ENCODE results near the gene NFIA.

The NFIA gene

DNA sequence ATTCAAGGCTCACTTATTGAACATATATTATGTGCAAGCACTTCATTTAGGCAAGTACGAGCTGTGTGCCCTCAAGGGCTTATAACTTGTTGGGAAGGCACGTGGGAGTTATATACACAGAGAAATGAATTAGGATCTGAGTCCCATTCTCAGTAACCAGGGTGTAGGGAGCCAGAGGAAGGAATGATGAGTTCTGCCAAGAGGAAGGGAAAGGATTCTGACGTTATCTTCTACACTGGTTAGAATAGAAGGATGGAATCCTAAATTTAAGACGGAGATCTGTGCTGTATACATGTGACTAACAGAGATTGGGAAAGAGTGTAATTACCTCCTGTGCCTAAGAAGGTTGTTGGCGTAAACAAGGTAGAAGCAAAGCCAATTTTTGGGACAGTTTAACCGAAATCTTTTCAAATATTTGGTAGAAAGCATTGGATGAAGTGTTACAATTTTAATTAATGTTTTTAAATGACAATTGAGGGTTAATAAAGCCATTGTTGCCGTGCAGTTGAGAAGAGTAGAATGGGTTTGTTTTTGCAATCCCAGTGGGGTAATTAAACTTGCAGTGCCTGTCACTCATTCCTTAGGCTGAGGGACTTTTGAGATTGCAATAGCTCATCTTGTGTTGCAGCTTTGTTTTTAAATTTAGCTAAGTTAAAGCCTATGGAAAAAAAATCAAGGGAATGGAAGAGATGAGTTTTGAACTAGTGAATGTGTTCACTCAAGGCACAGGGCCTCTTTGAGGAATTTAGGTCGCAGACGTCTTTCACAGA, 177.2 kb downstream of the NFIA start:
- TF ChIP-seq, protein P1, sequence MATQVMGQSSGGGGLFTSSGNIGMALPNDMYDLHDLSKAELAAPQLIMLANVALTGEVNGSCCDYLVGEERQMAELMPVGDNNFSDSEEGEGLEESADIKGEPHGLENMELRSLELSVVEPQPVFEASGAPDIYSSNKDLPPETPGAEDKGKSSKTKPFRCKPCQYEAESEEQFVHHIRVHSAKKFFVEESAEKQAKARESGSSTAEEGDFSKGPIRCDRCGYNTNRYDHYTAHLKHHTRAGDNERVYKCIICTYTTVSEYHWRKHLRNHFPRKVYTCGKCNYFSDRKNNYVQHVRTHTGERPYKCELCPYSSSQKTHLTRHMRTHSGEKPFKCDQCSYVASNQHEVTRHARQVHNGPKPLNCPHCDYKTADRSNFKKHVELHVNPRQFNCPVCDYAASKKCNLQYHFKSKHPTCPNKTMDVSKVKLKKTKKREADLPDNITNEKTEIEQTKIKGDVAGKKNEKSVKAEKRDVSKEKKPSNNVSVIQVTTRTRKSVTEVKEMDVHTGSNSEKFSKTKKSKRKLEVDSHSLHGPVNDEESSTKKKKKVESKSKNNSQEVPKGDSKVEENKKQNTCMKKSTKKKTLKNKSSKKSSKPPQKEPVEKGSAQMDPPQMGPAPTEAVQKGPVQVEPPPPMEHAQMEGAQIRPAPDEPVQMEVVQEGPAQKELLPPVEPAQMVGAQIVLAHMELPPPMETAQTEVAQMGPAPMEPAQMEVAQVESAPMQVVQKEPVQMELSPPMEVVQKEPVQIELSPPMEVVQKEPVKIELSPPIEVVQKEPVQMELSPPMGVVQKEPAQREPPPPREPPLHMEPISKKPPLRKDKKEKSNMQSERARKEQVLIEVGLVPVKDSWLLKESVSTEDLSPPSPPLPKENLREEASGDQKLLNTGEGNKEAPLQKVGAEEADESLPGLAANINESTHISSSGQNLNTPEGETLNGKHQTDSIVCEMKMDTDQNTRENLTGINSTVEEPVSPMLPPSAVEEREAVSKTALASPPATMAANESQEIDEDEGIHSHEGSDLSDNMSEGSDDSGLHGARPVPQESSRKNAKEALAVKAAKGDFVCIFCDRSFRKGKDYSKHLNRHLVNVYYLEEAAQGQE (IDR thresholded peaks at IDR 0.05; ENCODE audit: low read depth), result no peak
- TF ChIP-seq TAF1 (IDR thresholded peaks at IDR 0.05; ENCODE audit: low read depth) (no peak), RAD21 (IDR thresholded peaks at IDR 0.05; ENCODE audit: low read depth) (no peak), ZBTB7A (IDR thresholded peaks at IDR 0.05; ENCODE audit: low read depth) (no peak), CREB1 (IDR thresholded peaks at IDR 0.05; ENCODE audit: low read depth) (no peak), NFIC (IDR thresholded peaks at IDR 0.05) (no peak), TCF12 (IDR thresholded peaks at IDR 0.05; ENCODE audit: low read depth) (no peak), EP300 (IDR thresholded peaks at IDR 0.05; ENCODE audit: borderline replicate concordance) (no peak), CEBPB (IDR thresholded peaks at IDR 0.05) (no peak)
- TF ChIP-seq, protein P2, sequence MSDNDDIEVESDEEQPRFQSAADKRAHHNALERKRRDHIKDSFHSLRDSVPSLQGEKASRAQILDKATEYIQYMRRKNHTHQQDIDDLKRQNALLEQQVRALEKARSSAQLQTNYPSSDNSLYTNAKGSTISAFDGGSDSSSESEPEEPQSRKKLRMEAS (IDR thresholded peaks at IDR 0.05), result no peak

DNA sequence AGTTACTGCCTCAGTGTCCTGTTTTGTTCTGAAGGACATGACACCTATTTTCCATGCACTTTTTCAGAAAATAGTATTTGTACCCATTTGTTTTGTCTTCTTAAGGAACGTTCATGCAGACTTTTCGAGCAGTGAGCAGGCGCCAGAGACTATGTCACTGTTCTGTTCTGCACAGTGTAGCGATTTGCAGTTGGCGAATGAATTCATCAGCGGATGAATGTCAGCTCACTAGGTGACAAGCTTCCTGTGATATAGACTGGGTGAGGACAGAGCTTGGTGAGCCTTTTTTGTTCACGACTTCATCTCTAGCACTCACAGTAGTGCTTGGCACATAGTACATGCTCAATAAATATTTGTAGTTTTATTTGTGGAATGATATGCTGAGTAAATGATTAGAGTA, 177.8 kb downstream of the NFIA start:
- TF ChIP-seq TAF1 (IDR thresholded peaks at IDR 0.05; ENCODE audit: low read depth) (no peak), ZBTB7A (IDR thresholded peaks at IDR 0.05; ENCODE audit: low read depth) (no peak), RAD21 (IDR thresholded peaks at IDR 0.05; ENCODE audit: low read depth) (no peak), CEBPB (IDR thresholded peaks at IDR 0.05) (no peak), TCF12 (IDR thresholded peaks at IDR 0.05; ENCODE audit: low read depth) (no peak), FOXM1 (IDR thresholded peaks at IDR 0.05; ENCODE audit: borderline replicate concordance, low read depth) (no peak), NFIC (IDR thresholded peaks at IDR 0.05) (no peak), YY1 (IDR thresholded peaks at IDR 0.05; ENCODE audit: low read depth) (no peak), CREB1 (IDR thresholded peaks at IDR 0.05; ENCODE audit: low read depth) (no peak), EP300 (IDR thresholded peaks at IDR 0.05; ENCODE audit: borderline replicate concordance) (no peak), TEAD4 (IDR thresholded peaks at IDR 0.05) (no peak)
- TF ChIP-seq, protein P2 (IDR thresholded peaks at IDR 0.05), result no peak
- TF ChIP-seq, protein P1 (IDR thresholded peaks at IDR 0.05; ENCODE audit: low read depth), result no peak
- TF ChIP-seq, protein P3, sequence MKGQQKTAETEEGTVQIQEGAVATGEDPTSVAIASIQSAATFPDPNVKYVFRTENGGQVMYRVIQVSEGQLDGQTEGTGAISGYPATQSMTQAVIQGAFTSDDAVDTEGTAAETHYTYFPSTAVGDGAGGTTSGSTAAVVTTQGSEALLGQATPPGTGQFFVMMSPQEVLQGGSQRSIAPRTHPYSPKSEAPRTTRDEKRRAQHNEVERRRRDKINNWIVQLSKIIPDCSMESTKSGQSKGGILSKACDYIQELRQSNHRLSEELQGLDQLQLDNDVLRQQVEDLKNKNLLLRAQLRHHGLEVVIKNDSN (IDR thresholded peaks at IDR 0.05), result no peak

DNA sequence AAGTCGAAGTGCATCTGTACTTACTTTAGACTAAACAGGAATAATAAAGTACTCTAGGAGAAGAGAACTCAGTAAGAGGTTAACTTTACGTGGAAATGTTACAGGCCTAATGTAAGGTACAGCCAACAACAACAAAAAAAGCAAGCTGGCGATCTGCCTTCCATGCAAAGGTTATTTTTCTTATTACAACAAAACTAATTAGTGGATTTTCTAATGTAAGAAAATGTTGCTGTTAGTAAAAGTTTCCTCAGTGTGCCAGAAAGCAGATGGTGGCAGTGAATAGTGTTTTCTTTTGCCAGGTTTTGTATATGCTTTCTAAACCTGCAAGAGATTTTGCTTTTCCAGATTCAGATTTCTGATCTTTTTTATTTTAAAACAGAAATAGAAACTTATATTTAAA, 179.2 kb downstream of the NFIA start:
- TF ChIP-seq NFIC (IDR thresholded peaks at IDR 0.05) (no peak), ZBTB7A (IDR thresholded peaks at IDR 0.05; ENCODE audit: low read depth) (no peak), EGR1 (IDR thresholded peaks at IDR 0.05) (no peak), EP300 (IDR thresholded peaks at IDR 0.05; ENCODE audit: borderline replicate concordance) (no peak), RAD21 (IDR thresholded peaks at IDR 0.05; ENCODE audit: low read depth) (no peak), TEAD4 (IDR thresholded peaks at IDR 0.05) (no peak), TCF12 (IDR thresholded peaks at IDR 0.05; ENCODE audit: low read depth) (no peak), FOXM1 (IDR thresholded peaks at IDR 0.05; ENCODE audit: borderline replicate concordance, low read depth) (no peak), TAF1 (IDR thresholded peaks at IDR 0.05; ENCODE audit: low read depth) (no peak), CEBPB (IDR thresholded peaks at IDR 0.05) (no peak), YY1 (IDR thresholded peaks at IDR 0.05; ENCODE audit: low read depth) (no peak), CREB1 (IDR thresholded peaks at IDR 0.05; ENCODE audit: low read depth) (no peak)
- TF ChIP-seq, protein P1 (IDR thresholded peaks at IDR 0.05; ENCODE audit: low read depth), result no peak
- TF ChIP-seq, protein P3 (IDR thresholded peaks at IDR 0.05), result no peak
- TF ChIP-seq, protein P2 (IDR thresholded peaks at IDR 0.05), result no peak

All from Ishikawa (cell line).